Endothelial cell of umbilical vein (primary cell): ENCODE results near the gene MALL. TPM values are rescaled to one million over a fixed set of nuclear protein-coding genes. Genes with fewer than 3 reads are reported as not detected.

Source experiments
- BruUV-seq: library from RNA; stranded (reverse); fragments of 400-500 nt; replicated peaks from 2 replicates; lab custom pipeline; 2021; lab: Mats Ljungman, UMichigan
- CTCF ChIA-PET: fragments of 300-600, 350-600 bp; sonication (Branson Sonifier 250); formaldehyde crosslinking; loops from one replicate; lab custom pipeline; 2021; ENCODE audit warnings: antibody characterized with exemption, inconsistent platforms; lab: Charles Lee
- POLR2A ChIA-PET: fragments of 300-600, 350-600 bp; sonication (Branson Sonifier 250); formaldehyde crosslinking; loops from one replicate; lab custom pipeline; 2021; ENCODE audit warnings: antibody characterized with exemption, inconsistent platforms; lab: Charles Lee
- DNase-seq: peaks from one replicate; pipeline ENCODE4 v3.0.0-alpha.2; 2011; ENCODE audit warnings: low read depth, low spot score
- FAIRE-seq: peaks from 2 replicates; lab custom pipeline; 2011; peaks lifted over from hg19 to GRCh38; lab: Jason Lieb, UNC
- H2AFZ ChIP-seq: 2 replicates; pipeline ENCODE4 v1.6.0; 2012; ENCODE audit warnings: low read depth, low read length, control low read depth, inconsistent platforms
- H3K27ac ChIP-seq: 2 replicates; pipeline ENCODE4 v1.5.1; 2011; ENCODE audit warnings: low read depth, mild to moderate bottlenecking, control low read depth, low read length, moderate library complexity; ENCODE audit not compliant: insufficient read depth
- H3K27me3 ChIP-seq, 2 experiments: 2 replicates each; pipeline versions ENCODE4 v1.6.0 to v1.6.1; 2011; ENCODE audit warnings: low read length in 2 of 2, mixed read lengths in 1 of 2; ENCODE audit not compliant: control insufficient read depth in 2 of 2, insufficient read depth in 2 of 2
- H3K36me3 ChIP-seq, 2 experiments: 2 replicates in 1 of 2; 3 replicates in 1 of 2; pipeline ENCODE4 v1.5.1; 2011; ENCODE audit warnings: low read length in 2 of 2, mild to moderate bottlenecking in 1 of 2, moderate library complexity in 1 of 2; ENCODE audit not compliant: control insufficient read depth in 2 of 2, insufficient read depth in 2 of 2; ENCODE audit errors: extremely low read depth in 1 of 2
- H3K4me1 ChIP-seq: 3 replicates; pipeline ENCODE4 v1.5.1; 2011; ENCODE audit warnings: mild to moderate bottlenecking, low read length; ENCODE audit not compliant: control insufficient read depth, insufficient read depth; ENCODE audit errors: extremely low read depth
- H3K4me2 ChIP-seq: 2 replicates; pipeline ENCODE4 v1.6.1; 2011; ENCODE audit warnings: low read length, control low read depth, mixed read lengths; ENCODE audit not compliant: insufficient read depth
- H3K4me3 ChIP-seq, 3 experiments: fragments of 200-600 bp in 1 of 3; sonication (generic), shearing (Covaris generic) in 1 of 3; replicated peaks in 1 of 3; 2 replicates each; pipeline ENCODE4 v1.5.1; 2011 to 2016; ENCODE audit warnings: control low read depth in 3 of 3, low read length in 3 of 3, mild to moderate bottlenecking in 2 of 3, inconsistent platforms in 1 of 3, low read depth in 1 of 3, moderate library complexity in 1 of 3; ENCODE audit not compliant: insufficient read depth in 1 of 3
- H3K79me2 ChIP-seq: 2 replicates; pipeline ENCODE4 v1.6.0; 2012; ENCODE audit warnings: low read length, inconsistent platforms; ENCODE audit not compliant: control insufficient read depth, insufficient read depth
- H3K9ac ChIP-seq: replicated peaks from 2 replicates; pipeline ENCODE3; 2011; ENCODE audit warnings: low read length, control low read depth; ENCODE audit not compliant: insufficient read depth; ENCODE audit errors: extremely low read depth
- H3K9me1 ChIP-seq: replicated peaks from 3 replicates; pipeline ENCODE4 v1.6.0; 2011; ENCODE audit warnings: mild to moderate bottlenecking, low read length; ENCODE audit not compliant: control insufficient read depth, insufficient read depth; ENCODE audit errors: extremely low read depth
- H3K9me3 ChIP-seq: replicated peaks from 2 replicates; pipeline ENCODE4 v1.5.1; 2012; ENCODE audit warnings: low read length, inconsistent platforms; ENCODE audit not compliant: control insufficient read depth, insufficient read depth
- H4K20me1 ChIP-seq: replicated peaks from 2 replicates; pipeline ENCODE3; 2011; ENCODE audit warnings: mild to moderate bottlenecking, low read length; ENCODE audit not compliant: control insufficient read depth, insufficient read depth; ENCODE audit errors: extremely low read depth
- EZH2 ChIP-seq: IDR thresholded peaks from 2 replicates; pipeline ENCODE4 v1.6.1; 2012; ENCODE audit warnings: borderline replicate concordance, low read depth, mild to moderate bottlenecking, moderate library complexity, low read length, inconsistent platforms; ENCODE audit not compliant: severe bottlenecking
- FOS ChIP-seq: IDR thresholded peaks from 2 replicates; pipeline ENCODE4 v1.6.1; 2011; ENCODE audit warnings: mild to moderate bottlenecking, low read length, moderate library complexity, borderline replicate concordance; ENCODE audit not compliant: insufficient read depth
- GATA2 ChIP-seq: IDR thresholded peaks from 2 replicates; pipeline ENCODE4 v1.7.0; 2011; ENCODE audit warnings: low read depth, mild to moderate bottlenecking, moderate library complexity, mixed read lengths, low read length; ENCODE audit not compliant: insufficient read length, insufficient read depth
- JUN ChIP-seq: IDR thresholded peaks from 2 replicates; pipeline ENCODE4 v1.6.1; 2011; ENCODE audit warnings: borderline replicate concordance, low read depth; ENCODE audit not compliant: insufficient read length, insufficient read depth
- MYC ChIP-seq: IDR thresholded peaks from one replicate; pipeline ENCODE4 v1.6.1; 2011; ENCODE audit warnings: mild to moderate bottlenecking, low read depth, low read length
- POLR2A ChIP-seq: IDR thresholded peaks from 2 replicates; pipeline ENCODE4 v1.6.1; 2012; ENCODE audit warnings: low read depth, mild to moderate bottlenecking, control low read depth, low read length
- POLR2AphosphoS5 ChIP-seq: IDR thresholded peaks from 2 replicates; pipeline ENCODE4 v1.6.1; 2012; ENCODE audit warnings: low read depth, mild to moderate bottlenecking, control low read depth, low read length, moderate library complexity; ENCODE audit not compliant: insufficient read depth
- dilution Hi-C: fragments of 300-500 bp; cut with MboI; formaldehyde crosslinking; loops from one replicate; pipeline ENCODE4 v1.15.0; 2019; ENCODE audit warnings: low sequenced_read_pairs; ENCODE audit not compliant: extremely low pct_ligation_motif_present
- intact Hi-C: fragments of 100-400 bp; cut with micrococcal nuclease; formaldehyde crosslinking; loops from one replicate; pipeline ENCODE4 v1.10.0; 2022
- polyA plus RNA-seq, 4 experiments: library from polyadenylated mRNA; depleted of rRNA in 3 of 4; stranded (reverse) in 3 of 4; unstranded in 1 of 4; fragments of >200 nt; gene quantifications; 2 replicates each; pipeline versions ENCODE4 v1.2.1 to v1.2.3, GENCODE V29; 2011 to 2012; ENCODE audit warnings: missing spikeins in 1 of 4
- total RNA-seq: library from RNA; stranded (reverse); gene quantifications from 2 replicates; pipeline ENCODE4 v1.2.3, GENCODE V29; 2021
- TF ChIP-seq, protein P1 (sequence below): IDR thresholded peaks from 2 replicates; pipeline ENCODE4 v1.6.1; 2011; ENCODE audit not compliant: insufficient read depth, insufficient read length
- TF ChIP-seq, protein P2 (sequence below), 2 donors: IDR thresholded peaks; 1 replicate in 1 of 2; 2 replicates in 1 of 2; pipeline ENCODE4 v1.5.1; 2011; ENCODE audit warnings: low read length in 2 of 2, mild to moderate bottlenecking in 2 of 2, moderate library complexity in 2 of 2, control low read depth in 1 of 2, inconsistent platforms in 1 of 2, low read depth in 1 of 2; ENCODE audit not compliant: insufficient read depth in 1 of 2; ENCODE audit errors: extremely low read depth in 1 of 2

MALL gene
- total and polyA plus RNA-seq, 2 donors (not counting 3 experiments of a cell fraction or from before 2014, with no cell fraction given) = 31.5 to 114 TPM

DNA sequence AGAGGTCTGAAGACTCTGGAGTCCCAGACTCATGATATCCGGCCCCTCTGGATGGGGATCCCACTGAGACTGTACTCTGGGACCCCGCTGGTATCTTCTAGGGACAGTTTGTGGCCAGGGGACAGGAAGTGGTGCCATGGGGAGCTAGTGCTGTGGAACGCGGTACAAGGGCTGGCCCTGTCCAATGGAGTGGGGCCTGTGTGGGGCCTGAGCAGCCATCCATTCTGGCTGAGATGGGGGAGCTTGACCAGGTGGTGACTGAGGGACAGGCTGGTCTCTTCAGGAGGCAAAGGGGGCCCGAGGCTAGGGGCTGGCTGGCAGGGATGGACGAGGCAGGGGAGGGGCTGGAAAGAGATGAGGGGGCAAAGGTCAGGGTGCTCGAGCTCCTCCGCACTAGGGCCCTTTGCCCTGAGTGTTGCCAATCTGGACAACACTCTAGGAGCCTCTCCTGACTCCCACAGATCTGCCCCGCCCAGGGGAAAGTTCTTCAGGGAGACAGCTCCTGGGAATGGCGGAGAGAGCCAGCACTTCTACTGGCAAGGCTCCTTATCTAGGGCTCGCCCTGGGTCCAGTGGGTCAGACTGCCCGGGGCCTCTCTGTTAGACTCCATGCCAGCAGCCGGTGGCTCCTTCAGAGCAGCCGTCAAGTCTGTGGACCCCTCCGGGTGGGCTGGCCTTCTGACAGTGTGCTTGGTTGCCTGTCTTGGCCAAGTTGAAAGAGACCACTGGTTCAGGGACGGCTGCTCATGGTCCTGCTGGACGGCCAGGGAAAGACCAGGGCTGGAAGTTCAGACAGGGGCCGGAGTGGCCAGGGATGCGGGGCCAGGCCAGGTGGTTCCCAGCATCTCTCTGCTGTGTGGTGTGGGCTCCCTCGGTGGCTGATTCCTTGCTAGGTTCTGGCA is 12.3 kb downstream of the MALL start:
- intact Hi-C loops = no loop called here
- H3K79me2 ChIP-seq = peaks cover 39% of the 10 kb centered on the region
- no peak overlapping the region for H3K4me3 ChIP-seq
- H3K4me2 ChIP-seq = no peak overlapping the region
- no peaks in the 10 kb centered on the region for H3K27me3 ChIP-seq
- no peaks in the 10 kb centered on the region for H3K9me1 ChIP-seq
- ChIA-PET POLR2A (no interaction called here), CTCF (interaction anchor here (1.2 to 1.4 kb wide), 2 partner anchors 13 kb away, joined by 3 to 4 read pairs; partner anchors contain the start of gene MALL)
- H3K9ac ChIP-seq = peak overlapping the region; percentile 86
- peaks cover 86% of the 10 kb centered on the region for H3K4me1 ChIP-seq
- FAIRE-seq = no peak
- no peak for DNase-seq
- no peak overlapping the region for H2AFZ ChIP-seq
- no peaks in the 10 kb centered on the region for H4K20me1 ChIP-seq
- no TSS peak for BruUV-seq
- no peak for TF ChIP-seq MYC
- TF ChIP-seq, protein P1, sequence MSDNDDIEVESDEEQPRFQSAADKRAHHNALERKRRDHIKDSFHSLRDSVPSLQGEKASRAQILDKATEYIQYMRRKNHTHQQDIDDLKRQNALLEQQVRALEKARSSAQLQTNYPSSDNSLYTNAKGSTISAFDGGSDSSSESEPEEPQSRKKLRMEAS = no peak
- no peak for TF ChIP-seq POLR2A
- TF ChIP-seq EZH2 = no peak
- no peak for TF ChIP-seq JUN
- TF ChIP-seq, protein P2, sequence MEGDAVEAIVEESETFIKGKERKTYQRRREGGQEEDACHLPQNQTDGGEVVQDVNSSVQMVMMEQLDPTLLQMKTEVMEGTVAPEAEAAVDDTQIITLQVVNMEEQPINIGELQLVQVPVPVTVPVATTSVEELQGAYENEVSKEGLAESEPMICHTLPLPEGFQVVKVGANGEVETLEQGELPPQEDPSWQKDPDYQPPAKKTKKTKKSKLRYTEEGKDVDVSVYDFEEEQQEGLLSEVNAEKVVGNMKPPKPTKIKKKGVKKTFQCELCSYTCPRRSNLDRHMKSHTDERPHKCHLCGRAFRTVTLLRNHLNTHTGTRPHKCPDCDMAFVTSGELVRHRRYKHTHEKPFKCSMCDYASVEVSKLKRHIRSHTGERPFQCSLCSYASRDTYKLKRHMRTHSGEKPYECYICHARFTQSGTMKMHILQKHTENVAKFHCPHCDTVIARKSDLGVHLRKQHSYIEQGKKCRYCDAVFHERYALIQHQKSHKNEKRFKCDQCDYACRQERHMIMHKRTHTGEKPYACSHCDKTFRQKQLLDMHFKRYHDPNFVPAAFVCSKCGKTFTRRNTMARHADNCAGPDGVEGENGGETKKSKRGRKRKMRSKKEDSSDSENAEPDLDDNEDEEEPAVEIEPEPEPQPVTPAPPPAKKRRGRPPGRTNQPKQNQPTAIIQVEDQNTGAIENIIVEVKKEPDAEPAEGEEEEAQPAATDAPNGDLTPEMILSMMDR (IDR thresholded peaks at IDR 0.05; ENCODE audit: extremely low read depth in 1 of 2, insufficient read depth in 1 of 2, low read depth in 1 of 2, low read length in 2 of 2) = no peak
- no peak for TF ChIP-seq GATA2
- TF ChIP-seq FOS = no peak
- TF ChIP-seq POLR2AphosphoS5 = no peak
- peaks cover 0 to 6% of the 10 kb centered on the region in 2 experiments for H3K36me3 ChIP-seq
- dilution Hi-C loops = no loop called here
- H3K9me3 ChIP-seq = no peaks in the 10 kb centered on the region
- peak overlapping the region; percentile 98 for H3K27ac ChIP-seq
